SKM-1 treated with dmso at 0.1 percent for 144 hours (cell line): Measurements from ENCODE around the gene SESN3.

Source experiments
- DNase-seq: peaks from one replicate; lab custom pipeline; 2025; ENCODE audit not compliant: unreplicated experiment; lab: John Stamatoyannopoulos, UW

Gene SESN3

GRCh38 chr11:95123556-95123955 is 107.4 kb downstream of the SESN3 start:
- no peak for DNase-seq

- DNase-seq, result no peak
Measured at GRCh38 chr11:95121698-95122097, 109.3 kb downstream of the SESN3 start.

- DNase-seq, result no peak
Measured at GRCh38 chr11:95119361-95120060, 111.5 kb downstream of the SESN3 start.

- DNase-seq, result no peak
Measured at GRCh38 chr11:95115597-95115996, 115.4 kb downstream of the SESN3 start.
